Activated CD8-positive, alpha-beta T cell treated with anti-CD3 and anti-CD28 coated beads for 36 hours (primary cell): Measurements from ENCODE around the gene TPP1. TPM values are rescaled to one million over a fixed set of nuclear protein-coding genes. Genes with fewer than 3 reads are reported as not detected.

ENCODE experiments used
- ATAC-seq: fragments of 200-7000 bp; cut with Tn5 transposase; one replicate; pipeline ENCODE4 v1.10.0; 2021; ENCODE audit warnings: mild to moderate bottlenecking, moderate library complexity
- CTCF ChIA-PET: fragments of 350-600 bp; sonication (Branson Sonifier 250); formaldehyde crosslinking; loops from one replicate; lab custom pipeline; 2021; ENCODE audit warnings: antibody characterized with exemption; lab: Charles Lee
- POLR2A ChIA-PET: fragments of 350-600 bp; sonication (Branson Sonifier 250); formaldehyde crosslinking; loops from one replicate; lab custom pipeline; 2021; ENCODE audit warnings: antibody characterized with exemption; lab: Charles Lee
- DNase-seq: peaks from one replicate; pipeline ENCODE4 v3.0.0-alpha.2; 2020
- H3K27ac Mint-ChIP-seq: one replicate; pipeline ENCODE4 v1.8.0; 2021; ENCODE audit warnings: mild to moderate bottlenecking, mixed read lengths
- H3K27me3 Mint-ChIP-seq: one replicate; pipeline ENCODE4 v1.8.0; 2021; ENCODE audit warnings: mixed read lengths
- H3K36me3 Mint-ChIP-seq: one replicate; pipeline ENCODE4 v1.8.0; 2021; ENCODE audit warnings: low read depth, mixed read lengths
- H3K4me1 Mint-ChIP-seq: one replicate; pipeline ENCODE4 v1.8.0; 2021; ENCODE audit warnings: low read depth, mixed read lengths
- H3K4me3 Mint-ChIP-seq: one replicate; pipeline ENCODE4 v1.8.0; 2021; ENCODE audit warnings: mild to moderate bottlenecking, moderate library complexity, mixed read lengths
- H3K9me3 Mint-ChIP-seq: one replicate; pipeline ENCODE4 v1.8.0; 2021; ENCODE audit warnings: mixed read lengths
- CTCF ChIP-seq: fragments of 200-600 bp; IDR thresholded peaks from one replicate; pipeline ENCODE4 v1.8.0; 2022; ENCODE audit warnings: antibody characterized with exemption, mild to moderate bottlenecking
- intact Hi-C: fragments of 100-400 bp; cut with micrococcal nuclease; formaldehyde crosslinking; loops from one replicate; pipeline ENCODE4 v1.10.0; 2022
- total RNA-seq, 2 experiments: library from RNA; stranded (reverse); gene quantifications; one replicate each; pipeline ENCODE4 v1.2.3, GENCODE V29; 2021

TPP1 gene
- total RNA-seq, 2 experiments from 2014 or later = 28.1 to 31.4 TPM

DNA sequence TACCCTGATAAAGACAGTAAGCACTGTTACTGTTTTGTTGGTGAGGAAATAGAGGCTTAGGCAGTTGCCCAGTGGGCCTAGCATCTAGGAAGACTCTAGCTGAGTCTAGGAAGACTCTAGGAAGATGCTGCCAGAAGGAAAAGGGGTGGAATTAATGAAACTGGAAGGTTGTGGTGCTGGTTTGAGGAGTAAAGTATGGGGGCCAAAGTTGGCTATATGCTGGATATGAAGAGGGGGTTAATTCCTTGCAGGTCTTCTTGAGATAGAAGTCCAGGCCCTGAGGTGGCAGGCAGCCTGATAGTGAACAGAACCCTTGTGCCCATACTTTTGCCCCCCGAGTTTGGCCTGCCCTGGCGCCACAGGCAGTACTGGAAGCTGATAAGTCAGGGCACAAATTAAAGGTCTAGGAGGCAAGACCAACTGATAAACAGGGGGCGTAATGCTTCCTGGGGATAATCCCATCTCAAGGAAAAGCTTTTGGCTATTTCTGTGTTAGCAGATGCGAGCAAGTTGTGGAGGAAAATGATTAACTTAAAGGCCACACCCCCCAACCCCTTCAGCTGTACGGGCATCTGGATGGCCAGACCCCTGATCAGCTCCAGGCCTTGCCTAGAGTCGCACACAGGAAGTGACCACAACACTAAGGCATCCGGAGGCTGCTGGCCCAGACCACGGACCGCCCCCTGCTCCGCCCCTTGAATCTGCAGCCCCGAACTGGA, 12.6 kb downstream of the TPP1 start:
- peaks cover 59% of the 10 kb centered on the region for H3K4me1 Mint-ChIP-seq
- no peaks in the 10 kb centered on the region for H3K27me3 Mint-ChIP-seq
- intact Hi-C loops = loop anchor here (2.0 to 10.0 kb wide), 3 partner anchors 48 to 212 kb away; partner anchors contain the start of genes DCHS1, MRPL17 and SMPD1
- peak; percentile 34 for ATAC-seq
- no peak overlapping the region for H3K27ac Mint-ChIP-seq
- CTCF ChIA-PET = interaction anchor here (0.8 to 1.7 kb wide), 5 partner anchors 13 to 228 kb away, joined by 3 to 7 read pairs (median 3); partner anchors contain the start of gene MRPL17
- POLR2A ChIA-PET = interaction anchor here (1.2 to 7.8 kb wide), 3 partner anchors 12 to 140 kb away, joined by 3 to 48 read pairs (median 18); partner anchors contain the start of genes MRPL17 and TPP1
- TF ChIP-seq CTCF = no peak
- DNase-seq = peak; percentile 86
- H3K36me3 Mint-ChIP-seq = peaks cover 49% of the 10 kb centered on the region
- no peak overlapping the region for H3K4me3 Mint-ChIP-seq
- no peaks in the 10 kb centered on the region for H3K9me3 Mint-ChIP-seq

- Mint-ChIP-seq H3K4me1 (peaks cover 49% of the 10 kb centered on the region), H3K36me3 (peaks cover 39% of the 10 kb centered on the region), H3K27me3 (no peaks in the 10 kb centered on the region), H3K4me3 (no peak overlapping the region), H3K27ac (no peak overlapping the region), H3K9me3 (no peaks in the 10 kb centered on the region)
- no peak for TF ChIP-seq CTCF
- ChIA-PET POLR2A (interaction anchor here (0.9 to 7.8 kb wide), 7 partner anchors 10 to 215 kb away, joined by 3 to 48 read pairs (median 4); partner anchors contain the start of genes MRPL17, SMPD1 and TPP1), CTCF (interaction anchor here (0.6 to 4.0 kb wide), 20 partner anchors 8 to 225 kb away, joined by 3 to 32 read pairs (median 6); partner anchors contain the start of genes MRPL17, TAF10 and TPP1)
- ATAC-seq = no peak
- DNase-seq = no peak
- intact Hi-C loops = loop anchor here (10.0 kb wide), 2 partner anchors 50 to 210 kb away; partner anchors contain the start of genes DCHS1 and SMPD1
These were observed 14.4 kb downstream of the TPP1 start for GRCh38 chr11:6604790-6605189.

- H3K4me3 Mint-ChIP-seq = no peak overlapping the region
- no peaks in the 10 kb centered on the region for H3K27me3 Mint-ChIP-seq
- ChIA-PET CTCF (interaction anchor here (0.6 to 4.0 kb wide), 18 partner anchors 9 to 225 kb away, joined by 3 to 32 read pairs (median 6); partner anchors contain the start of genes MRPL17, TAF10 and TPP1), POLR2A (interaction anchor here (0.9 to 7.8 kb wide), 7 partner anchors 9 to 214 kb away, joined by 3 to 48 read pairs (median 4); partner anchors contain the start of genes MRPL17, SMPD1 and TPP1)
- H3K9me3 Mint-ChIP-seq = no peaks in the 10 kb centered on the region
- ATAC-seq (peak; percentile 54), DNase-seq (peak; percentile 75)
- no peak for TF ChIP-seq CTCF
- H3K4me1 Mint-ChIP-seq = peaks cover 50% of the 10 kb centered on the region
- H3K36me3 Mint-ChIP-seq = peaks cover 38% of the 10 kb centered on the region
- no peak overlapping the region for H3K27ac Mint-ChIP-seq
- intact Hi-C loops = loop anchor here (10.0 kb wide), 2 partner anchors 51 to 209 kb away; partner anchors contain the start of genes DCHS1 and SMPD1
These were observed 15.1 kb downstream of the TPP1 start for GRCh38 chr11:6604081-6604626.

DNA sequence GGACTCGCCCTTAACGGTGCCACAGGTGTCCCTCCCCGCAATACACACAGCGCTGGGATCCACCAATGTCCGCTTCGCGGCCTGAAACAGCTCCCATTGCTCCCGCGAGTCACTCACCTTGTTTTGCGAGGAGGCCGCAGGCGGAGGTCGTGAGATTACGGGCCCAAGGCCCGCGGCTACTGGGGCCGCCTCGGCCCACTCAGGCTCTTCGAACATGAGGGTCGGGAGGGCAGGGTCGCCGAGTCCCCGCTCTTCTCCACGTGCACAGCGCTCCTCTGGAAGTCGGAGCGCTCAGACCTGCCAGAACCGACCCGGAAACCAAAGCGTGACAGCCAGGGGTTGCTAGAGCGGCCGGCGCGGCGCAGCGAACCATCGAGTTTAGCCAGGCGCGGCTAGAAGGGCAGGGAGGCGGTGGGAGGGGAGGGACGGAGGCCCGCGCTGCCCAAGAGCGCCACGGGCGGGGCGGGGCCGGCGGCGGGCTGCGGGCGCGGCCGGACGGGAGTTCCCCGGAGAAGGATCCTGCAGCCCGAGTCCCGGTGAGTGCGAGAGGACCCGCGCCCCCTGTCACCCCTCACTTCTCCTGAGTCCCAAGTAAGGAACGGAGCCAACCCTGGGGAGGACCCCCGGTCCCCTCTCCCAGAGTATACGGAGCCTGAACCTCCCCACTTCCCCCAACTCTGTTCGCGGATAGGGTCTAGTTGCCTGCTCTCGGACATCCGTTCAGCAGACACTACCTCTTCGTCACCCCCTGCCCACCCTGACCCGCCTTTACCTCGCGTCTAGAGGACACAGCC, 15.7 kb downstream of the TPP1 start, which contains the start of the genes ILK and RRP8:
Gene ILK (plus strand): TSS at position 488 of the 794 bp plus-strand sequence. CDS start 498 bp downstream, outside the sequence.
Gene RRP8 (minus strand): TSS at position 330 of the 794 bp plus-strand sequence. CDS start 114 bp downstream, at position 216.
- CTCF ChIA-PET = interaction anchor here (1.0 to 4.0 kb wide), 16 partner anchors 8 to 224 kb away, joined by 3 to 32 read pairs (median 6); partner anchors contain the start of genes MRPL17, TAF10 and TPP1
- no peaks in the 10 kb centered on the region for H3K27me3 Mint-ChIP-seq
- peaks cover 49% of the 10 kb centered on the region for H3K4me1 Mint-ChIP-seq
- intact Hi-C loops = loop anchor here (10.0 kb wide), 2 partner anchors 51 to 209 kb away; partner anchors contain the start of genes DCHS1 and SMPD1
- TF ChIP-seq CTCF = no peak
- DNase-seq = peak; percentile 90
- H3K27ac Mint-ChIP-seq = no peak within 1 kb of the TSS
- H3K4me3 Mint-ChIP-seq = no peak within 1 kb of the TSS
- H3K36me3 Mint-ChIP-seq = peaks cover 38% of the 10 kb centered on the region
- POLR2A ChIA-PET = interaction anchor here (0.7 to 7.8 kb wide), 9 partner anchors 8 to 228 kb away, joined by 3 to 48 read pairs (median 4); partner anchors contain the start of genes MRPL17, SMPD1 and TPP1
- H3K9me3 Mint-ChIP-seq = no peaks in the 10 kb centered on the region
- peak; percentile 81 for ATAC-seq
